Activated T-cell treated with anti-CD3 and anti-CD28 coated beads, Interleukin-2, amount 50 U/mL, for 72 hours (primary cell): ENCODE results near the gene PNRC1. TPM values are rescaled to one million over a fixed set of nuclear protein-coding genes. Genes with fewer than 3 reads are reported as not detected.

ENCODE experiments used
- ATAC-seq, 2 donors: fragments of 150-1000 bp; cut with Tn5 transposase; replicated peaks in 1 of 2; 2 replicates each; pipeline ENCODE4 v1.10.0; 2021; ENCODE audit warnings: moderate library complexity in 2 of 2, mild to moderate bottlenecking in 1 of 2
- DNase-seq, 2 donors: peaks; one replicate each; pipeline ENCODE4 v3.0.0; 2021 to 2022; ENCODE audit warnings: mixed read lengths in 1 of 2
- H3K27ac Mint-ChIP-seq: one replicate; pipeline ENCODE4 v1.8.0; 2022; ENCODE audit warnings: mild to moderate bottlenecking, moderate library complexity, mixed read lengths
- H3K27me3 Mint-ChIP-seq: one replicate; pipeline ENCODE4 v1.8.0; 2022; ENCODE audit warnings: low read depth, mixed read lengths
- H3K36me3 Mint-ChIP-seq, 2 donors: one replicate each; pipeline ENCODE4 v1.8.0; 2022; ENCODE audit warnings: mixed read lengths in 2 of 2, mild to moderate bottlenecking in 1 of 2; ENCODE audit not compliant: insufficient read depth in 2 of 2
- H3K4me1 Mint-ChIP-seq: one replicate; pipeline ENCODE4 v1.8.0; 2022; ENCODE audit warnings: low read depth, mixed read lengths
- H3K4me3 Mint-ChIP-seq, 2 donors: one replicate each; pipeline ENCODE4 v1.8.0; 2022; ENCODE audit warnings: mild to moderate bottlenecking in 2 of 2, mixed read lengths in 2 of 2, moderate library complexity in 2 of 2
- H3K9me3 Mint-ChIP-seq, 2 donors: one replicate each; pipeline ENCODE4 v1.8.0; 2022; ENCODE audit warnings: mixed read lengths in 2 of 2
- total RNA-seq, 2 donors: library from RNA; stranded (reverse); gene quantifications; one replicate each; pipeline ENCODE4 v1.2.3, GENCODE V29; 2022

PNRC1 gene
- total RNA-seq, 2 donors from 2014 or later: 119 to 137 TPM

- Mint-ChIP-seq H3K9me3 (no peaks in the 10 kb centered on the region), H3K4me3 (peak overlapping the region; percentile 10 to 56), H3K27me3 (no peaks in the 10 kb centered on the region), H3K4me1 (peaks cover 33% of the 10 kb centered on the region), H3K27ac (peak overlapping the region; percentile 84), H3K36me3 (peaks cover 17 to 30% of the 10 kb centered on the region in 2 donors)
- DNase-seq: no peak
- no peak for ATAC-seq
Observed at GRCh38 chr6:89084954-89085353, 4.4 kb downstream of the PNRC1 start.

- no peak overlapping the region for H3K27ac Mint-ChIP-seq
- DNase-seq (no peak), ATAC-seq (no peak)
- H3K27me3 Mint-ChIP-seq: no peaks in the 10 kb centered on the region
- H3K36me3 Mint-ChIP-seq: peaks cover 17 to 30% of the 10 kb centered on the region in 2 donors
- H3K4me1 Mint-ChIP-seq: peaks cover 33% of the 10 kb centered on the region
- H3K9me3 Mint-ChIP-seq: no peaks in the 10 kb centered on the region
- no peak overlapping the region for H3K4me3 Mint-ChIP-seq
Observed at GRCh38 chr6:89085409-89086205, 5.1 kb downstream of the PNRC1 start.

GRCh38 chr6:89087881-89088280, 7.3 kb downstream of the PNRC1 start:
- Mint-ChIP-seq H3K27me3 (no peaks in the 10 kb centered on the region), H3K27ac (peak overlapping the region; percentile 16), H3K9me3 (no peaks in the 10 kb centered on the region), H3K36me3 (peaks cover 9 to 23% of the 10 kb centered on the region in 2 donors), H3K4me1 (peaks cover 27% of the 10 kb centered on the region), H3K4me3 (no peak overlapping the region)
- ATAC-seq: no peak
- no peak for DNase-seq

- Mint-ChIP-seq H3K9me3 (no peaks in the 10 kb centered on the region), H3K4me3 (peak overlapping the region in 1 of 2 donors; percentile 7), H3K27me3 (no peaks in the 10 kb centered on the region), H3K27ac (no peak overlapping the region), H3K4me1 (peaks cover 16% of the 10 kb centered on the region), H3K36me3 (no peaks in the 10 kb centered on the region)
- ATAC-seq (peak; percentile 77 to 96), DNase-seq (no peak)
Observed at GRCh38 chr6:89098461-89098860, 17.9 kb downstream of the PNRC1 start.

GRCh38 chr6:89100114-89100513, 19.6 kb downstream of the PNRC1 start:
- H3K27me3 Mint-ChIP-seq: no peaks in the 10 kb centered on the region
- no peak for ATAC-seq
- no peak for DNase-seq
- no peak overlapping the region for H3K4me3 Mint-ChIP-seq
- H3K36me3 Mint-ChIP-seq: no peaks in the 10 kb centered on the region
- H3K9me3 Mint-ChIP-seq: no peaks in the 10 kb centered on the region
- H3K4me1 Mint-ChIP-seq: peaks cover 16% of the 10 kb centered on the region
- no peak overlapping the region for H3K27ac Mint-ChIP-seq

- Mint-ChIP-seq H3K27me3 (no peaks in the 10 kb centered on the region), H3K4me1 (peaks cover 5% of the 10 kb centered on the region), H3K9me3 (no peaks in the 10 kb centered on the region), H3K36me3 (no peaks in the 10 kb centered on the region), H3K27ac (no peak overlapping the region), H3K4me3 (no peak overlapping the region)
- ATAC-seq (peak in 1 of 2 donors; percentile 36), DNase-seq (no peak)
Observed at GRCh38 chr6:89110284-89110683, 29.7 kb downstream of the PNRC1 start.

- Mint-ChIP-seq H3K9me3 (no peaks in the 10 kb centered on the region), H3K27ac (no peak overlapping the region), H3K27me3 (peaks cover 14% of the 10 kb centered on the region), H3K4me3 (no peak overlapping the region), H3K36me3 (no peaks in the 10 kb centered on the region), H3K4me1 (peaks cover 7% of the 10 kb centered on the region)
- DNase-seq (no peak), ATAC-seq (no peak)
Observed at GRCh38 chr6:89111933-89112332, 31.4 kb downstream of the PNRC1 start.

GRCh38 chr6:89116702-89117101, 36.2 kb downstream of the PNRC1 start:
- H3K4me1 Mint-ChIP-seq: peaks cover 6% of the 10 kb centered on the region
- ATAC-seq (no peak), DNase-seq (no peak)
- peaks cover 0 to 1% of the 10 kb centered on the region in 2 donors for H3K36me3 Mint-ChIP-seq
- H3K4me3 Mint-ChIP-seq: peak overlapping the region; percentile 85 to 96
- peaks cover 31% of the 10 kb centered on the region for H3K27me3 Mint-ChIP-seq
- H3K27ac Mint-ChIP-seq: peak overlapping the region; percentile 9
- H3K9me3 Mint-ChIP-seq: peaks cover 2 to 3% of the 10 kb centered on the region in 2 donors

GRCh38 chr6:89117211-89118108, 36.9 kb downstream of the PNRC1 start, which contains the start of gene SRSF12:
Gene SRSF12, minus strand, starts transcription at chr6:89118071. Its CDS starts 184 bp downstream, at chr6:89117887.
- DNase-seq: peak; percentile 38 to 57
- peaks cover 2 to 3% of the 10 kb centered on the region in 2 donors for H3K9me3 Mint-ChIP-seq
- peak within 1 kb of the TSS; percentile 85 to 96 for H3K4me3 Mint-ChIP-seq
- peaks cover 6% of the 10 kb centered on the region for H3K4me1 Mint-ChIP-seq
- peaks cover 31% of the 10 kb centered on the region for H3K27me3 Mint-ChIP-seq
- H3K36me3 Mint-ChIP-seq: peaks cover 0 to 1% of the 10 kb centered on the region in 2 donors
- peak; percentile 92 to 95 for ATAC-seq
- H3K27ac Mint-ChIP-seq: peak within 1 kb of the TSS; percentile 9

GRCh38 chr6:89118931-89119330, 38.4 kb downstream of the PNRC1 start:
- Mint-ChIP-seq H3K9me3 (peaks cover 2 to 3% of the 10 kb centered on the region in 2 donors), H3K4me1 (peaks cover 6% of the 10 kb centered on the region), H3K4me3 (peak overlapping the region in 1 of 2 donors; percentile 56), H3K27me3 (peaks cover 31% of the 10 kb centered on the region), H3K27ac (no peak overlapping the region), H3K36me3 (peaks cover 0 to 1% of the 10 kb centered on the region in 2 donors)
- DNase-seq (no peak), ATAC-seq (no peak)

- Mint-ChIP-seq H3K4me3 (no peak overlapping the region), H3K36me3 (peaks cover 0 to 1% of the 10 kb centered on the region in 2 donors), H3K27me3 (peaks cover 31% of the 10 kb centered on the region), H3K4me1 (peaks cover 6% of the 10 kb centered on the region), H3K9me3 (peaks cover 2 to 3% of the 10 kb centered on the region in 2 donors), H3K27ac (no peak overlapping the region)
- DNase-seq (no peak), ATAC-seq (no peak)
Observed at GRCh38 chr6:89120371-89120770, 39.8 kb downstream of the PNRC1 start.

- Mint-ChIP-seq H3K27me3 (peaks cover 17% of the 10 kb centered on the region), H3K4me3 (no peak overlapping the region), H3K9me3 (peaks cover 2 to 3% of the 10 kb centered on the region in 2 donors), H3K27ac (no peak overlapping the region), H3K4me1 (peaks cover 4% of the 10 kb centered on the region), H3K36me3 (peaks cover 0 to 1% of the 10 kb centered on the region in 2 donors)
- no peak for ATAC-seq
- DNase-seq: no peak
Observed at GRCh38 chr6:89121934-89122333, 41.4 kb downstream of the PNRC1 start.

GRCh38 chr6:89122625-89123024, 42.1 kb downstream of the PNRC1 start:
- H3K4me3 Mint-ChIP-seq: no peak overlapping the region
- no peaks in the 10 kb centered on the region for H3K36me3 Mint-ChIP-seq
- ATAC-seq (peak; percentile 36 to 41), DNase-seq (no peak)
- peaks cover 12% of the 10 kb centered on the region for H3K27me3 Mint-ChIP-seq
- no peak overlapping the region for H3K27ac Mint-ChIP-seq
- peaks cover 2 to 3% of the 10 kb centered on the region in 2 donors for H3K9me3 Mint-ChIP-seq
- no peaks in the 10 kb centered on the region for H3K4me1 Mint-ChIP-seq
